IPS DF 6.9 (cell line): ENCODE measurements around the gene SNX25.

Experiments
- DNase-seq: peaks from one replicate; pipeline ENCODE4 v3.0.0-alpha.2; 2013; ENCODE audit warnings: low read depth, low spot score
- H3K27ac ChIP-seq: one replicate; pipeline ENCODE4 v1.5.1; 2013; ENCODE audit warnings: low read length, control low read depth
- H3K27me3 ChIP-seq: 2 replicates; pipeline ENCODE4 v1.6.1; 2013; ENCODE audit warnings: mild to moderate bottlenecking, low read length; ENCODE audit not compliant: control insufficient read depth, insufficient read depth
- H3K36me3 ChIP-seq: 2 replicates; pipeline ENCODE4 v1.6.1; 2013; ENCODE audit warnings: low read length; ENCODE audit not compliant: control insufficient read depth, insufficient read depth
- H3K4me1 ChIP-seq: 2 replicates; pipeline ENCODE4 v1.6.1; 2013; ENCODE audit warnings: low read length; ENCODE audit not compliant: control insufficient read depth, insufficient read depth
- H3K4me3 ChIP-seq: 2 replicates; pipeline ENCODE4 v1.5.1; 2013; ENCODE audit warnings: mild to moderate bottlenecking, low read length
- H3K9me3 ChIP-seq: 2 replicates; pipeline ENCODE4 v1.6.1; 2013; ENCODE audit warnings: low read length, inconsistent platforms; ENCODE audit not compliant: control insufficient read depth, insufficient read depth
- WGBS: extraction: QIAGEN DNeasy Blood & Tissue Kit; methylation state at CpG from one replicate; pipeline ENCODE4 v1.1.7; 2013; ENCODE audit warnings: mixed read lengths, missing lambda C conversion rate; ENCODE audit not compliant: insufficient read length, insufficient coverage; 5-methylcytosine and 5-hydroxymethylcytosine counted together

SNX25 gene

DNA sequence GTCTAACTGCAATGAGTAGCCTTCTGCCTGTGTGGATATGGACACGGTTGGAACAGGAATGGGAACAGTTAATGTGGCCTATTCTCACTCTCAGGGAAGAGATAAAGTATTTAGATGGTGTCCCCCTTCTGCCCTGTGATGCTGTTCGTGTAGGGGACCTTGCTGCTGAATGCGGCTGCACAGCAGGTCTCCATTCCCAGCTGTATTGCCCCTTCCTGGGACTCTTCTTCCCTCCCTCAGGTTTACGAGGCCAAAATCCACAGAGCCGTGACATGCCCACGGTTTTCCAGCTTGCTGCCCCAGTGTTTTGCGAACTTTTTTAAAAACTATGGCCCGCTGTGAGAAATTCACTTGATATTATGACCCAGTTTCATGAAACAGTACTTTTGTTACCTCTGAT is 50.3 kb downstream of the SNX25 start:
- Histone ChIP-seq H3K36me3 (no peaks in the 10 kb centered on the region), H3K9me3 (no peaks in the 10 kb centered on the region), H3K27ac (no peak overlapping the region), H3K27me3 (no peaks in the 10 kb centered on the region), H3K4me1 (peaks cover 2% of the 10 kb centered on the region; the same call in 1 of the 2 replicates), H3K4me3 (no peak overlapping the region)
- WGBS, result no CpG with 5 or more reads among the region's 8 CpGs
- no peak for DNase-seq

DNA sequence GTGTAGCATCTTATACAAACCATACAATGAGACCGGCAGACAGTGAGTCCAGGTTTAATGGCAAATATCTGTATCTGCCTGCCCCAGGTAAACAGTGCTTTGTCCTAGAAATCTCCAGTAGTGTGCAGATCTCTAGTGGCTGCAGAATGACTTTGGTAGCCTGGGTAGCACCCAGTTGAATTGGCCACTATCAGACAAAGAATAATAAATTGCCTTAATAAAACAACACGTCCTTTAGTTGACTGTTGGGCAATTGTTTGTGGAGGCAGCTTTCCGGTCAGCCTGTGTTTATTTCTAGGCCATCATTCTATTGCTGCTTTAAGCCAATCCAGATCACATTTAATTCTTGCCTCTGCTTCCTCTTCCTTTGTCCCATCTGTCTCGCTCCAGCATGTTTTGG is 52.5 kb downstream of the SNX25 start:
- Histone ChIP-seq H3K9me3 (no peaks in the 10 kb centered on the region), H3K36me3 (no peaks in the 10 kb centered on the region), H3K4me1 (peaks cover 2% of the 10 kb centered on the region; the same call in 1 of the 2 replicates), H3K27me3 (no peaks in the 10 kb centered on the region), H3K4me3 (no peak overlapping the region), H3K27ac (no peak overlapping the region)
- no CpG with 5 or more reads among the region's 4 CpGs for WGBS
- no peak for DNase-seq

DNA sequence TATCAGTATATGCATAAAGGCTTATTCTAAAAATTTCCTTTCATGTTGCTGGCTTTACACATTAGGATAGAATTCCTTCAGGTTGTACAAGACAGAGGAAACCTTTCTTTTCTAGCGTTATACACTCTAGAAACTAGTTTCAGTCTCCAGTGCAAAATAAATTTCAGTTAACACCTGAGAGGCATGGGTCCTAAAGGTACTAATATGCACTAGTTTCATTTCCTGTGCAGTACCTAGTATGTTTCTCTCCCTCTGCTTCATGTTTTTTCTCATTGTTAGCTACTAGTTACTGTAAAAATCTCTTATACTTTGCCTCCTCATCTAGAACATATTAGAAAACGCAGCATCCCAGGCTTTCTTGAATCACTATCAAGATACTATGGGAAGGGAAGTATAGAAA is 54.0 kb downstream of the SNX25 start:
- no CpG with 5 or more reads among the region's 2 CpGs for WGBS
- Histone ChIP-seq H3K27me3 (no peaks in the 10 kb centered on the region), H3K4me1 (peaks cover 2% of the 10 kb centered on the region; the same call in 1 of the 2 replicates), H3K36me3 (no peaks in the 10 kb centered on the region), H3K27ac (no peak overlapping the region), H3K9me3 (no peaks in the 10 kb centered on the region), H3K4me3 (no peak overlapping the region)
- DNase-seq, result no peak

DNA sequence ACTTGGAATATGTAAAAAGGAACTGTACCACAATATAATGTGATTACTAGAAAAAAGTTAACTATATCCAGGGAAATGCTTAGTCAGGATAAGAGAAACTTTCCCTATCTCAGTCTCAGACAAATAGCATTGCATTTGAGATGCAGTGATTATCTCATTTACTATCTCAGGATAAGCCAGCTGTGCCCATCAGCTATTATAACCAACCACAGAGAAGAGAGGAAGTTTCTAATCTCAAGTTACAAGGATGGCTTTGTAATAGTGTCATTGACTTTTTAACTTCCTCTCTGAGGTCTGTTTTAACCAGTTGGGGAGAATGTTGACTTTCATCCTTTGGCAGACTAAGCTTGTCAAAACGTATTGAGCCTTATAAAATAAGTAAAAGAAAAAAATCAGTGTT is 56.5 kb downstream of the SNX25 start:
- no peaks in the 10 kb centered on the region for H3K27me3 ChIP-seq
- H3K4me1 ChIP-seq, result no peaks in the 10 kb centered on the region
- no peak overlapping the region for H3K4me3 ChIP-seq
- no peak for DNase-seq
- no peak overlapping the region for H3K27ac ChIP-seq
- H3K9me3 ChIP-seq, result no peaks in the 10 kb centered on the region
- no peaks in the 10 kb centered on the region; the same call in 1 of the 2 replicates for H3K36me3 ChIP-seq
- WGBS, result no CpG with 5 or more reads among the region's 1 CpG

DNA sequence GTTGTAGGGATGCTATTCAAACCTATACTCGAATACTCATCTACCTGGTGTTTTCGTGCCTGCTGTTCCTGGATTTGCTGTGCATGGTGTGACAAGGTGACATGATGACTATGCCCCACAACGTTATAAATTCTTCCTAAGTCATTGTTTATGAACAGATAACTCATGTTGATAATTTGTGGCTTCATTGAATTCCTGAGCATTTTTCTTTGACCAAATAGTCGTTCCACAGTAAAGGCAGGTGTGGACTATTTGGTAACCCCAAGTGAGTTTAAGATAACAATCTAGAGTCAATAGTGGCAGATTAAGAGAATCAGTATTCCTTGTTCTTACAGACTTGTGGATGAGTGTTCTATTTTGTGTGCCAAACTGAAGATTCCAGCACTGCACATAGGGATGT is 59.9 kb downstream of the SNX25 start:
- H3K9me3 ChIP-seq, result no peaks in the 10 kb centered on the region
- H3K4me1 ChIP-seq, result no peaks in the 10 kb centered on the region
- H3K36me3 ChIP-seq, result no peaks in the 10 kb centered on the region; the same call in 1 of the 2 replicates
- H3K27me3 ChIP-seq, result no peaks in the 10 kb centered on the region
- no peak overlapping the region for H3K27ac ChIP-seq
- no peak for DNase-seq
- no peak overlapping the region for H3K4me3 ChIP-seq
- WGBS, result no CpG with 5 or more reads among the region's 4 CpGs

DNA sequence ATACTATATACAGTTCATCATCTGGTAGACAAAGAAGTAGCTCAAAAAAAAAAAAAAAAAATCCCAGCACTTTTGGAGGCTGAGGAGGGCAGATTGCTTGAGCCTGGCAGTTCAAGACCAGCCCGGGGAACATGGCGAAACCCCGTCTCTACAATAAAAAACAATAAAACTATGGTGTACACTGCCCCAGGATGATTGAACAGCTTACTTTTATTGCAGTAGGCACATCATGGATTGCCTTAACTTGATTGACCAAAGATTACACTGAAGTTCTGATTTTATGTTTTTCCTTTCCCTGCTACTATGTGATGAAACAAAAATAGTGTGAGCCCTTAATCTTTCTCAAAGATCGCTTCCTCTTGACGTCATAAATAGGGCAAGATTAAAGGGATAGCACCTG is 60.6 kb downstream of the SNX25 start:
- no peaks in the 10 kb centered on the region for H3K9me3 ChIP-seq
- H3K4me1 ChIP-seq, result no peaks in the 10 kb centered on the region
- DNase-seq, result no peak
- no CpG with 5 or more reads among the region's 5 CpGs for WGBS
- no peaks in the 10 kb centered on the region for H3K27me3 ChIP-seq
- H3K4me3 ChIP-seq, result no peak overlapping the region
- H3K27ac ChIP-seq, result no peak overlapping the region
- H3K36me3 ChIP-seq, result no peaks in the 10 kb centered on the region; the same call in 1 of the 2 replicates

DNA sequence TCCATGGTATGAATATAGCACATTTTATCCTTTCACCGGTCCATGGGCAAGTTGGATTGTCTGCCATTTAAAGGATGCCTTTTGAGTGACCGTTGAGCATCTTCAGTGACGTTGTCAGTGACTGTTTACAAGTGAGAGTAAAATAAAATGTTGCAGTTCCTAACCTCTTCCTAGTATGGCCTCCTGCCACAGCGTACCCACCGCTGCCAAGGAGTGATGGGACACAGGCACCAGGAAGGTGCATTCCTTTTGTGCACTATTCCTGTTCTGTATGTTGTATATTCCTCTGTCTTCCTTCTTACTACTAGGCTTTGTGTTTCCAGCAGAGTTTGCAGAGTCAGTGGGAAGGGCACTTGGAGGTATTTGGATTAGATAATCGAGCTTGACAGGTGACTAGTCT is 61.5 kb downstream of the SNX25 start:
- Histone ChIP-seq H3K27me3 (no peaks in the 10 kb centered on the region), H3K36me3 (no peaks in the 10 kb centered on the region; the same call in 1 of the 2 replicates), H3K27ac (no peak overlapping the region), H3K4me1 (no peaks in the 10 kb centered on the region), H3K9me3 (no peaks in the 10 kb centered on the region), H3K4me3 (no peak overlapping the region)
- no CpG with 5 or more reads among the region's 6 CpGs for WGBS
- DNase-seq, result no peak

DNA sequence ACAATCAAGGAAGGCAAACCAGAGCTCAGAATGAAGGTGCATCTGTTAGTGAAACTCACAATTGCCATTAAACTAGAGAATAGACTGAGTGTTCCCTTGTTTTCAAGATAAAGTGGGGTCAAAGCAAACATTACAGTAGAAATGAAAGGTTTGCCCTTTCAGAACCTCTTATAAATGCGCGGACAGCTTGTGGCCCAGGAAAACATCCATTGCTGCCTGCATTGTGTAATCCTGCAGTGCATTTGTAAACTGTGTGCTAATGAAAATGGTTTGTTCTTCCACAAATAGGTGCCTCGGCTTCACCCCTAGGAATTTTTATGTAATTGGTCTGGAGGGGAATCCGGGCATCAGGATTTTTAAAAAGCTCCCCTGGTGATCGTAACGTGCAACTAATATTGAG is 62.8 kb downstream of the SNX25 start:
- no peaks in the 10 kb centered on the region for H3K4me1 ChIP-seq
- H3K36me3 ChIP-seq, result no peaks in the 10 kb centered on the region; the same call in 1 of the 2 replicates
- H3K9me3 ChIP-seq, result no peaks in the 10 kb centered on the region
- no peak for DNase-seq
- H3K4me3 ChIP-seq, result no peak overlapping the region
- no CpG with 5 or more reads among the region's 6 CpGs for WGBS
- no peaks in the 10 kb centered on the region for H3K27me3 ChIP-seq
- no peak overlapping the region for H3K27ac ChIP-seq

DNA sequence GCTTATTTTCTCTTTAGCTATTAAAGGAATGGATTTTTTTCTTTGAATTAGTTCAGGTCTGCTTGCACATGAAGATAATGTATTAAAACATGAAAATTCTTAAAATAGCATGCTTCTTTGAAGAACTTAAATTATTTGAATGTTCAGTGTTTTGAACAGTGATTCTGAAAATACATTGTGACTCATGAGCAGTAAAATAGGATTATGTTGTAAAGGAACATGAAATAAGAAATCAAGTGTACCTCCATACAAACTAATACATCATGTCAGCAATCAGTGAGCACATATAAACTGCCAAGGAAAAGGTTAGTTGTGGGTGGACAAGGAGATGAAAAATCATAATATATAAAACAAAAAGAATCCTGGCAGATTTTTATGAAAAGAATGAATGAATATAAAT is 66.1 kb downstream of the SNX25 start:
- no peak for DNase-seq
- Histone ChIP-seq H3K27me3 (no peaks in the 10 kb centered on the region), H3K4me3 (no peak overlapping the region), H3K27ac (no peak overlapping the region), H3K4me1 (no peaks in the 10 kb centered on the region), H3K9me3 (no peaks in the 10 kb centered on the region), H3K36me3 (no peaks in the 10 kb centered on the region)

DNA sequence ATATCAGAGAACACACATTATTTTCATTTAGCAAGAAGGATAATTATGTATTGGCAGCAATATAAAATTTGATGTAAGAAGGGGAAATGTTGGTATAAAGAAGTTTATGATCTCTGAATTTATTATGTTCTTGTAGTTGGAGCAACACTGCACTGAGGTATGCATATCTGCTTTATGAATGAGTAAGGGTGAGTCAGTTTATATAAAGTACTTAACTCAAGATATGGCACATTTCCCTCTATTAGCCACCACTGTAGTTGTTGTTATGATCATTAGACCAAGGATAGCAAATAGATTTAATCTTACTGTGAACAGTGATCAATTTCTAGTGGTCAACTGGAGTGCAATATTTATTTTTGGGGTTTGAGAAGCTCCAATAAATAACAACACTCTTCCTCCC is 66.6 kb downstream of the SNX25 start:
- Histone ChIP-seq H3K27ac (no peak overlapping the region), H3K27me3 (no peaks in the 10 kb centered on the region), H3K36me3 (no peaks in the 10 kb centered on the region), H3K9me3 (no peaks in the 10 kb centered on the region), H3K4me1 (no peaks in the 10 kb centered on the region), H3K4me3 (no peak overlapping the region)
- DNase-seq, result no peak

DNA sequence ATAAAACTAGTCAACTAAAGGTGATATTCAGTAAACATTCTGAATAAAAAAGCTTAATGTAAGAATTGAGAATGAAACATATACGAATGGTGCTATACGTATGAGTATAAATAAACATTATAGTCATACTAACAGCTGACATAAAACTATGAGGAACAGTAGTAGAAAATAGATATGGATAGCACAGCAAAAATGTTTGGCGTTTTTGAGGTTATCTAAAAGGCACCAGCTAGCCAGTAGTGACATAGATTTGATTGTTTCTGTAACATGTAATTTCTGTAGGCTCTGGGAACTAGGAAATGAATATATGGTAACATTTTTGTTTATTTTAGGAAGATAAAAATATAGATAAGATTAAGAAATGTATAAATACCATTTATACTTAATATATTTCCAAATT is 69.3 kb downstream of the SNX25 start:
- Histone ChIP-seq H3K4me3 (no peak overlapping the region), H3K27me3 (no peaks in the 10 kb centered on the region), H3K9me3 (no peaks in the 10 kb centered on the region), H3K4me1 (no peaks in the 10 kb centered on the region), H3K36me3 (no peaks in the 10 kb centered on the region), H3K27ac (no peak overlapping the region)
- no CpG with 5 or more reads among the region's 3 CpGs for WGBS
- no peak for DNase-seq
